CD8-positive, alpha-beta memory T cell (primary cell): ENCODE results near the gene ABCB9. TPM values are rescaled to one million over a fixed set of nuclear protein-coding genes. Genes with fewer than 3 reads are reported as not detected.
A peak's percentile ranks its signal among the peaks of the same experiment; 100 is the strongest.
"Not testable (repeated sequence)": the region's sequence is repeated elsewhere in the genome, so short reads cannot be mapped to it uniquely, and the experiment has no call there.

ENCODE experiments used
- CTCF ChIA-PET: fragments of 350-600 bp; sonication (Branson Sonifier 250); formaldehyde crosslinking; loops from one replicate; lab custom pipeline; 2021; ENCODE audit warnings: antibody characterized with exemption; lab: Charles Lee
- POLR2A ChIA-PET: fragments of 350-600 bp; sonication (Branson Sonifier 250); formaldehyde crosslinking; loops from one replicate; lab custom pipeline; 2021; ENCODE audit warnings: antibody characterized with exemption; lab: Charles Lee
- DNase-seq, 5 donors: peaks; one replicate each; pipeline versions ENCODE4 v3.0.0 to v3.0.0-alpha.2; 2020 to 2022; ENCODE audit warnings: mixed read lengths in 1 of 5
- H3K27ac ChIP-seq: one replicate; pipeline ENCODE4 v1.7.0; 2013; ENCODE audit warnings: low read depth, mild to moderate bottlenecking, low read length, moderate library complexity
- H3K27me3 ChIP-seq: 2 replicates; pipeline ENCODE4 v1.7.0; 2013; ENCODE audit warnings: low read length, mild to moderate bottlenecking; ENCODE audit not compliant: insufficient read depth, poor library complexity, severe bottlenecking
- H3K36me3 ChIP-seq: 2 replicates; pipeline ENCODE4 v1.7.0; 2013; ENCODE audit warnings: mild to moderate bottlenecking, low read length, moderate library complexity; ENCODE audit not compliant: insufficient read depth
- H3K4me1 ChIP-seq: 2 replicates; pipeline ENCODE4 v1.7.0; 2013; ENCODE audit warnings: mild to moderate bottlenecking, low read length, moderate library complexity; ENCODE audit not compliant: insufficient read depth
- H3K4me3 ChIP-seq: 2 replicates; pipeline ENCODE4 v1.7.0; 2013; ENCODE audit warnings: mild to moderate bottlenecking, low read length
- H3K9me3 ChIP-seq: 2 replicates; pipeline ENCODE4 v1.7.0; 2013; ENCODE audit warnings: mild to moderate bottlenecking, low read length
- H3K27ac Mint-ChIP-seq, 8 donors: one replicate each; pipeline ENCODE4 v1.8.0; 2020 to 2021; ENCODE audit warnings: mixed read lengths in 8 of 8, mild to moderate bottlenecking in 6 of 8, inconsistent platforms in 3 of 8, moderate library complexity in 3 of 8
- H3K27me3 Mint-ChIP-seq, 2 donors: one replicate each; pipeline ENCODE4 v1.8.0; 2020 to 2021; ENCODE audit warnings: mixed read lengths in 2 of 2, mild to moderate bottlenecking in 1 of 2, moderate library complexity in 1 of 2
- H3K36me3 Mint-ChIP-seq, 3 donors: one replicate each; pipeline ENCODE4 v1.8.0; 2020 to 2021; ENCODE audit warnings: mixed read lengths in 3 of 3, inconsistent platforms in 1 of 3, mild to moderate bottlenecking in 1 of 3
- H3K4me1 Mint-ChIP-seq, 3 donors: one replicate each; pipeline ENCODE4 v1.8.0; 2020 to 2021; ENCODE audit warnings: mixed read lengths in 3 of 3, inconsistent platforms in 1 of 3, mild to moderate bottlenecking in 1 of 3
- H3K4me3 Mint-ChIP-seq, 7 donors: one replicate each; pipeline ENCODE4 v1.8.0; 2020 to 2021; ENCODE audit warnings: mixed read lengths in 7 of 7, mild to moderate bottlenecking in 6 of 7, moderate library complexity in 4 of 7, inconsistent platforms in 2 of 7
- H3K9me3 Mint-ChIP-seq, 5 donors: one replicate each; pipeline ENCODE4 v1.8.0; 2020 to 2022; ENCODE audit warnings: mixed read lengths in 5 of 5, mild to moderate bottlenecking in 3 of 5, moderate library complexity in 2 of 5, inconsistent platforms in 1 of 5
- polyA plus RNA-seq: library from polyadenylated mRNA; unstranded; fragments of 300-500 nt; fragmentation: Illumina TruSeq; gene quantifications from one replicate; pipeline ENCODE4 v1.2.3, GENCODE V29; 2021
- total RNA-seq, 2 experiments: library from RNA; stranded (reverse); gene quantifications; one replicate each; pipeline ENCODE4 v1.2.3, GENCODE V29; 2021

The ABCB9 gene
- total and polyA plus RNA-seq, 3 experiments from 2014 or later: 0.99 to 3.9 (median 3.7) TPM

- no peak overlapping the region for H3K4me3 Mint-ChIP-seq
- H3K4me1 Mint-ChIP-seq: no peaks in the 10 kb centered on the region
- Histone ChIP-seq H3K27me3 (no peaks in the 10 kb centered on the region), H3K27ac (no peak overlapping the region), H3K4me3 (no peak overlapping the region), H3K4me1 (no peaks in the 10 kb centered on the region), H3K36me3 (no peaks in the 10 kb centered on the region), H3K9me3 (no peaks in the 10 kb centered on the region)
- H3K36me3 Mint-ChIP-seq: no peaks in the 10 kb centered on the region
- peaks cover 0 to 2% (median 0%) of the 10 kb centered on the region in 5 donors for H3K9me3 Mint-ChIP-seq
- H3K27me3 Mint-ChIP-seq: no peaks in the 10 kb centered on the region
- H3K27ac Mint-ChIP-seq: peak overlapping the region in 1 of 8 donors; percentile 14
- CTCF ChIA-PET: interaction anchor here (0.8 kb wide), 1 partner anchor 22 kb away, joined by 3 read pairs; no protein-coding TSS in a partner anchor
- DNase-seq: no peak
- POLR2A ChIA-PET: no interaction called here
These were observed 47.4 kb downstream of the ABCB9 start for GRCh38 chr12:122918827-122919226.

GRCh38 chr12:122917507-122918121 lies 48.6 kb downstream of the ABCB9 start:
- Mint-ChIP-seq H3K36me3 (no peaks in the 10 kb centered on the region), H3K4me1 (no peaks in the 10 kb centered on the region), H3K9me3 (peaks cover 0 to 2% (median 0%) of the 10 kb centered on the region in 5 donors), H3K27ac (peak overlapping the region in 1 of 8 donors; percentile 56), H3K4me3 (no peak overlapping the region), H3K27me3 (no peaks in the 10 kb centered on the region)
- H3K4me3 ChIP-seq: no peak overlapping the region
- no peaks in the 10 kb centered on the region for H3K27me3 ChIP-seq
- H3K27ac ChIP-seq: no peak overlapping the region
- ChIA-PET POLR2A (no interaction called here), CTCF (no interaction called here)
- no peak for DNase-seq
- no peaks in the 10 kb centered on the region for H3K4me1 ChIP-seq
- H3K36me3 ChIP-seq: no peaks in the 10 kb centered on the region
- H3K9me3 ChIP-seq: no peaks in the 10 kb centered on the region

GRCh38 chr12:122909442-122910288 lies 56.6 kb downstream of the ABCB9 start:
- DNase-seq: no peak
- POLR2A ChIA-PET: no interaction called here
- Mint-ChIP-seq H3K36me3 (no peaks in the 10 kb centered on the region), H3K9me3 (no peaks in the 10 kb centered on the region), H3K4me1 (no peaks in the 10 kb centered on the region), H3K27ac (peak overlapping the region in 2 of 8 donors; percentile 23 to 74), H3K4me3 (no peak overlapping the region), H3K27me3 (no peaks in the 10 kb centered on the region)
- Histone ChIP-seq H3K27me3 (no peaks in the 10 kb centered on the region), H3K36me3 (no peaks in the 10 kb centered on the region), H3K27ac (no peak overlapping the region), H3K4me1 (no peaks in the 10 kb centered on the region), H3K4me3 (no peak overlapping the region), H3K9me3 (no peaks in the 10 kb centered on the region)
- CTCF ChIA-PET: no interaction called here

GRCh38 chr12:122908915-122909314 lies 57.3 kb downstream of the ABCB9 start:
- Mint-ChIP-seq H3K36me3 (no peaks in the 10 kb centered on the region), H3K27ac (no peak overlapping the region), H3K27me3 (no peaks in the 10 kb centered on the region), H3K4me3 (no peak overlapping the region), H3K9me3 (no peaks in the 10 kb centered on the region), H3K4me1 (no peaks in the 10 kb centered on the region)
- POLR2A ChIA-PET: no interaction called here
- Histone ChIP-seq H3K4me3 (no peak overlapping the region), H3K27ac (no peak overlapping the region), H3K4me1 (no peaks in the 10 kb centered on the region), H3K36me3 (no peaks in the 10 kb centered on the region), H3K27me3 (no peaks in the 10 kb centered on the region), H3K9me3 (no peaks in the 10 kb centered on the region)
- CTCF ChIA-PET: no interaction called here
- DNase-seq: no peak

GRCh38 chr12:122905258-122905657 lies 61.0 kb downstream of the ABCB9 start:
- H3K27me3 ChIP-seq, H3K4me3 Mint-ChIP-seq, H3K27ac ChIP-seq, H3K27ac Mint-ChIP-seq, H3K4me3 ChIP-seq, DNase-seq, CTCF ChIA-PET, H3K36me3 Mint-ChIP-seq, H3K9me3 ChIP-seq, H3K36me3 ChIP-seq, H3K27me3 Mint-ChIP-seq, H3K9me3 Mint-ChIP-seq, POLR2A ChIA-PET: not testable (repeated sequence)
- peaks cover 18% of the 10 kb centered on the region for H3K4me1 ChIP-seq
- H3K4me1 Mint-ChIP-seq: peaks cover 19 to 25% (median 21%) of the 10 kb centered on the region in 3 donors

- no peaks in the 10 kb centered on the region for H3K27me3 Mint-ChIP-seq
- no peaks in the 10 kb centered on the region for H3K36me3 Mint-ChIP-seq
- no peak overlapping the region for H3K4me3 ChIP-seq
- no peaks in the 10 kb centered on the region for H3K9me3 ChIP-seq
- H3K4me1 Mint-ChIP-seq: peaks cover 33 to 41% (median 37%) of the 10 kb centered on the region in 3 donors
- no peak overlapping the region for H3K4me3 Mint-ChIP-seq
- H3K4me1 ChIP-seq: peaks cover 34% of the 10 kb centered on the region
- H3K27ac Mint-ChIP-seq: peak overlapping the region in 2 of 8 donors; percentile 38 to 75
- H3K9me3 Mint-ChIP-seq: no peaks in the 10 kb centered on the region
- ChIA-PET CTCF (no interaction called here), POLR2A (no interaction called here)
- no peaks in the 10 kb centered on the region for H3K27me3 ChIP-seq
- DNase-seq: no peak
- H3K27ac ChIP-seq: no peak overlapping the region
- H3K36me3 ChIP-seq: no peaks in the 10 kb centered on the region
These were observed 62.6 kb downstream of the ABCB9 start for GRCh38 chr12:122903693-122904034.

GRCh38 chr12:122902854-122903692 lies 63.2 kb downstream of the ABCB9 start:
- H3K27ac Mint-ChIP-seq: peak overlapping the region in 5 of 8 donors; percentile 7 to 88 (median 74)
- Histone ChIP-seq H3K36me3 (no peaks in the 10 kb centered on the region), H3K27me3 (no peaks in the 10 kb centered on the region), H3K4me3 (no peak overlapping the region), H3K27ac (no peak overlapping the region), H3K4me1 (peaks cover 38% of the 10 kb centered on the region), H3K9me3 (no peaks in the 10 kb centered on the region)
- H3K4me3 Mint-ChIP-seq: peak overlapping the region in 1 of 7 donors; percentile 14
- no peaks in the 10 kb centered on the region for H3K36me3 Mint-ChIP-seq
- DNase-seq: no peak
- peaks cover 39 to 47% (median 43%) of the 10 kb centered on the region in 3 donors for H3K4me1 Mint-ChIP-seq
- CTCF ChIA-PET: interaction anchor here (0.8 kb wide), 1 partner anchor 15 kb away, joined by 3 read pairs; no protein-coding TSS in a partner anchor
- POLR2A ChIA-PET: no interaction called here
- H3K9me3 Mint-ChIP-seq: no peaks in the 10 kb centered on the region
- H3K27me3 Mint-ChIP-seq: no peaks in the 10 kb centered on the region
